ENCODE results near the gene CDK18.

CDK18 gene

GRCh38 chr1:205514211-205515142, 10.0 kb downstream of the CDK18 start:
- DNase-seq (ENCODE audit: insufficient read length, low spot score) (no peak), FAIRE-seq (no peak)
- no peak for TF ChIP-seq CTCF (IDR thresholded peaks at IDR 0.05; ENCODE audit: insufficient read depth, missing control alignments)

GRCh38 chr1:205515781-205516253, 11.3 kb downstream of the CDK18 start:
- no peak for DNase-seq (ENCODE audit: insufficient read length, low spot score)
- no peak for FAIRE-seq
- no peak for TF ChIP-seq CTCF (IDR thresholded peaks at IDR 0.05; ENCODE audit: insufficient read depth, missing control alignments)

DNA sequence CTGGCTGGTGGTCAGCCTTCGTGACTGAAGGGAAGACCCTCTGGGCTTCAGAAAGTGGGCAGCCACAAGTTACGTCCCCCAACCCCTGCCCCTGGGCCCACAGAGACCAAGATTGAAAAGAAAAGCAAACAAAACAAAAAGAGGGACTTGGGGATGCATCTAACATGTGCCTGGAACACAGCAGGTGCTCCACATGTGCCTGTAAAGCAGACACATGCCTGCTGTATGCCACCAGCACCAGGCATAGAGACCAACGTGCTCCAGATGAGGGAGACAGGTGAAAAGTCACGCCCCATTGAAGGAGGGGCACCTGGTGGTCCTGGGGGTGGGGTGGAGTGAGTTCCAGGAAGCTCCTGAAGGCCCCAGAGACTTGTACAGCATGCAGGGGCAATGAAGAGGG, 11.9 kb downstream of the CDK18 start:
- no peak for TF ChIP-seq CTCF (IDR thresholded peaks at IDR 0.05; ENCODE audit: insufficient read depth, missing control alignments)
- FAIRE-seq (no peak), DNase-seq (ENCODE audit: insufficient read length, low spot score) (no peak)

- TF ChIP-seq CTCF (IDR thresholded peaks at IDR 0.05; ENCODE audit: insufficient read depth, missing control alignments), result no peak
- no peak for FAIRE-seq
- DNase-seq (ENCODE audit: insufficient read length, low spot score), result no peak
Measured at GRCh38 chr1:205517288-205517687, 12.8 kb downstream of the CDK18 start.

GRCh38 chr1:205517763-205518162, 13.3 kb downstream of the CDK18 start:
- DNase-seq (ENCODE audit: insufficient read length, low spot score) (no peak), FAIRE-seq (no peak)
- TF ChIP-seq CTCF (IDR thresholded peaks at IDR 0.05; ENCODE audit: insufficient read depth, missing control alignments), result peak; percentile 4

GRCh38 chr1:205518661-205519540, 14.4 kb downstream of the CDK18 start:
- FAIRE-seq (no peak), DNase-seq (ENCODE audit: insufficient read length, low spot score) (no peak)
- TF ChIP-seq CTCF (IDR thresholded peaks at IDR 0.05; ENCODE audit: insufficient read depth, missing control alignments), result no peak
